Stomach (tissue), 9 donors: Measurements from ENCODE around the gene CBY3. TPM values are rescaled to one million over a fixed set of nuclear protein-coding genes. Genes with fewer than 3 reads are reported as not detected.

Experiments used
- DNase-seq, 2 donors: peaks; one replicate each; pipeline versions ENCODE4 v3.0.0 to v3.0.0-alpha.2; 2013 to 2019
- H3K27ac ChIP-seq, 5 donors: fragments of 200-600 bp in 4 of 5; sonication (generic) in 4 of 5; one replicate each; pipeline ENCODE4 v1.5.1; 2013 to 2019; ENCODE audit warnings: mild to moderate bottlenecking in 1 of 5, moderate library complexity in 1 of 5
- H3K27me3 ChIP-seq, 3 donors: fragments of 200-600 bp; sonication (generic); one replicate each; pipeline ENCODE4 v1.5.1; 2017 to 2019; ENCODE audit warnings: mixed run types in 1 of 3
- H3K36me3 ChIP-seq, 4 donors: fragments of 200-600 bp; sonication (generic); 1 replicate in 3 of 4; 2 replicates in 1 of 4; pipeline ENCODE4 v1.5.1; 2016 to 2019
- H3K4me1 ChIP-seq, 4 donors: fragments of 200-600 bp; sonication (generic); one replicate each; pipeline ENCODE4 v1.5.1; 2016 to 2019
- H3K4me3 ChIP-seq, 4 donors: fragments of 200-600 bp; sonication (generic) in 3 of 4; one replicate each; pipeline ENCODE4 v1.5.1; 2016 to 2019; ENCODE audit warnings: mild to moderate bottlenecking in 1 of 4
- H3K9me3 ChIP-seq, 4 donors: fragments of 200-600 bp; sonication (generic); one replicate each; pipeline ENCODE4 v1.5.1; 2016 to 2019
- CTCF ChIP-seq, 7 experiments: fragments of 450-650 bp in 4 of 7; fragments of 200-600 bp in 3 of 7; sonication (generic) in 3 of 7; IDR thresholded peaks; one replicate each; pipeline ENCODE4 v1.5.1; 2016 to 2019; ENCODE audit warnings: antibody characterized with exemption in 7 of 7, control low read depth in 2 of 7, mild to moderate bottlenecking in 1 of 7
- EP300 ChIP-seq: sonication (generic); formaldehyde crosslinking; IDR thresholded peaks from one replicate; pipeline ENCODE4 v1.6.1; 2017; ENCODE audit warnings: antibody characterized with exemption
- POLR2A ChIP-seq, 4 donors: fragments of 450-650 bp; IDR thresholded peaks; one replicate each; pipeline ENCODE4 v1.6.1; 2016; ENCODE audit warnings: antibody characterized with exemption in 4 of 4, control low read depth in 2 of 4, mild to moderate bottlenecking in 1 of 4, moderate library complexity in 1 of 4
- POLR2AphosphoS5 ChIP-seq, 3 donors: sonication (generic); formaldehyde crosslinking; IDR thresholded peaks; one replicate each; pipeline ENCODE4 v1.6.1; 2016; ENCODE audit warnings: antibody characterized with exemption in 3 of 3
- WGBS, 5 donors: extraction: QIAGEN DNeasy Blood & Tissue Kit in 3 of 5; methylation state at CpG; one replicate each; pipeline versions ENCODE4 v1.1.5 to v1.1.7; 2013 to 2018; 5-methylcytosine and 5-hydroxymethylcytosine counted together
- intact Hi-C: fragments of 100-400 bp; cut with DNase I; formaldehyde crosslinking; loops from one replicate; pipeline ENCODE4 v1.15.1; 2023; ENCODE audit warnings: low total_unique reads
- polyA plus RNA-seq, 3 donors: library from polyadenylated mRNA; stranded (reverse); fragments of 200-250 nt; gene quantifications; one replicate each; pipeline ENCODE4 v1.2.3, GENCODE V29; 2013
- total RNA-seq, 5 donors: library from RNA; depleted of rRNA; stranded (reverse); fragments of >200 nt; gene quantifications; one replicate each; pipeline versions ENCODE4 v1.1.0 to v1.2.3, GENCODE V29; 2014 to 2016
- donor health status: healthy with polysubstance abuse.
- donor health status: Bipolar disorder and iron deficiency.
- donor health status: healthy.

CBY3 gene
- total and polyA plus RNA-seq, 8 donors, result 0.15 TPM; not detected in 7

GRCh38 chr5:179727106-179727505, 46.3 kb upstream of the CBY3 start:
- TF ChIP-seq POLR2AphosphoS5 (IDR thresholded peaks at IDR 0.05), result no peak
- TF ChIP-seq POLR2A (IDR thresholded peaks at IDR 0.05), result no peak
- no peak for TF ChIP-seq EP300
- no peak for TF ChIP-seq CTCF (IDR thresholded peaks at IDR 0.05)
- no peak overlapping the region for H3K4me3 ChIP-seq
- peak overlapping the region in 2 of 5 donors; percentile 5 to 17 for H3K27ac ChIP-seq
- H3K27me3 ChIP-seq, result no peaks in the 10 kb centered on the region
- WGBS, 5 donors, result 81 to 86% (median 85%) methylated on average over 6 of the region's 6 CpGs
- H3K9me3 ChIP-seq, result no peaks in the 10 kb centered on the region
- intact Hi-C loops, result no loop called here
- peaks cover 73 to 88% (median 87%) of the 10 kb centered on the region in 4 donors for H3K36me3 ChIP-seq
- no peak for DNase-seq
- H3K4me1 ChIP-seq, result peaks cover 5 to 13% (median 6%) of the 10 kb centered on the region in 4 donors

GRCh38 chr5:179724163-179724562, 43.3 kb upstream of the CBY3 start:
- no peaks in the 10 kb centered on the region for H3K4me1 ChIP-seq
- 89 to 93% (median 90%) methylated on average over 4 of the region's 4 CpGs for WGBS, 5 donors
- no peak overlapping the region for H3K4me3 ChIP-seq
- H3K36me3 ChIP-seq, result peaks cover 87 to 100% (median 100%) of the 10 kb centered on the region in 4 donors
- no peak for DNase-seq
- intact Hi-C loops, result no loop called here
- H3K27ac ChIP-seq, result no peak overlapping the region
- H3K9me3 ChIP-seq, result no peaks in the 10 kb centered on the region
- no peak for TF ChIP-seq CTCF (IDR thresholded peaks at IDR 0.05)
- no peaks in the 10 kb centered on the region for H3K27me3 ChIP-seq

- Histone ChIP-seq H3K27ac (no peak overlapping the region), H3K27me3 (no peaks in the 10 kb centered on the region), H3K4me3 (no peak overlapping the region), H3K36me3 (peaks cover 83 to 100% (median 100%) of the 10 kb centered on the region in 4 donors), H3K4me1 (no peaks in the 10 kb centered on the region), H3K9me3 (no peaks in the 10 kb centered on the region)
- intact Hi-C loops, result no loop called here
- no peak for DNase-seq
- TF ChIP-seq POLR2AphosphoS5 (IDR thresholded peaks at IDR 0.05), result no peak
- no peak for TF ChIP-seq EP300
- no peak for TF ChIP-seq POLR2A (IDR thresholded peaks at IDR 0.05)
- no peak for TF ChIP-seq CTCF (IDR thresholded peaks at IDR 0.05)
- 71 to 93% (median 87%) methylated on average over 2 of the region's 2 CpGs for WGBS, 5 donors
Measured at GRCh38 chr5:179720222-179720621, 39.4 kb upstream of the CBY3 start.

- Histone ChIP-seq H3K36me3 (peaks cover 81 to 100% (median 100%) of the 10 kb centered on the region in 4 donors), H3K9me3 (no peaks in the 10 kb centered on the region), H3K4me3 (no peak overlapping the region), H3K27ac (no peak overlapping the region), H3K27me3 (no peaks in the 10 kb centered on the region), H3K4me1 (no peaks in the 10 kb centered on the region)
- 61 to 81% (median 67%) methylated on average over 1 of the region's 1 CpG for WGBS, 5 donors
- TF ChIP-seq CTCF (IDR thresholded peaks at IDR 0.05) (no peak), POLR2AphosphoS5 (IDR thresholded peaks at IDR 0.05) (no peak), POLR2A (IDR thresholded peaks at IDR 0.05) (no peak), EP300 (no peak)
- DNase-seq, result no peak
- intact Hi-C loops, result no loop called here
Measured at GRCh38 chr5:179716286-179716685, 35.5 kb upstream of the CBY3 start.
